Measurements from ENCODE around the gene CFAP97D2. TPM values are rescaled to one million over a fixed set of nuclear protein-coding genes. Genes with fewer than 3 reads are reported as not detected.
A peak's percentile ranks its signal among the peaks of the same experiment; 100 is the strongest.

CFAP97D2 gene
- polyA plus RNA-seq, 1 of the 3 experiments (the other 2 are of a cell fraction), result not detected

- no peaks in the 10 kb centered on the region for H4K20me1 ChIP-seq (ENCODE audit: insufficient read depth)
- POLR2A ChIA-PET, result no interaction called here
- H3K79me2 ChIP-seq (ENCODE audit: insufficient read depth), result peaks cover 40% of the 10 kb centered on the region
- DNase-seq, result no peak
- H3K4me2 ChIP-seq, result peak overlapping the region; percentile 85
- 5% methylated on average over 10 of the region's 10 CpGs for WGBS (ENCODE audit: low lambda C conversion rate)
- CTCF ChIA-PET, result interaction anchor here (0.9 to 2.1 kb wide), 2 partner anchors 9 to 419 kb away, joined by 3 to 5 read pairs; no protein-coding TSS in a partner anchor
- peak overlapping the region in 1 of 2 experiments; percentile 64; a peak in 2 of 4 replicates for H3K27ac ChIP-seq (ENCODE audit: low read depth in 2 of 2, low read length in 1 of 2)
- no peak overlapping the region for H2AFZ ChIP-seq (ENCODE audit: low read depth)
- no peaks in the 10 kb centered on the region for H3K27me3 ChIP-seq (ENCODE audit: insufficient read depth)
- H3F3A ChIP-seq (replicated peaks; ENCODE audit: insufficient read depth), result peaks cover under 1% of the 10 kb centered on the region
- peaks cover 0 to 5% of the 10 kb centered on the region in 2 experiments; a peak in 3 of 4 replicates for H3K4me1 ChIP-seq (ENCODE audit: control insufficient read depth in 1 of 2, insufficient read depth in 2 of 2, low read depth in 1 of 2, low read length in 1 of 2)
- H3K9ac ChIP-seq, result peak overlapping the region; percentile 87
- H3K9me3 ChIP-seq, result no peaks in the 10 kb centered on the region; the same call in 1 of the 2 replicates
- TF ChIP-seq GATA2 (CRISPR knock-in tag; IDR thresholded peaks at IDR 0.05) (no peak), RCOR1 (IDR thresholded peaks at IDR 0.05; ENCODE audit: low read length) (no peak), GABPA (IDR thresholded peaks at IDR 0.05; ENCODE audit: low read depth) (no peak), MXI1 (IDR thresholded peaks at IDR 0.05; ENCODE audit: low read depth, low read length) (no peak), MAX (IDR thresholded peaks at IDR 0.05; ENCODE audit: low read depth) (no peak), EP300 (IDR thresholded peaks at IDR 0.05; ENCODE audit: borderline replicate concordance in 1 of 2, low read depth in 1 of 2, low read length in 1 of 2) (no peak), TEAD4 (IDR thresholded peaks at IDR 0.05; ENCODE audit: borderline replicate concordance, insufficient read depth) (no peak), NFIC (IDR thresholded peaks at IDR 0.05; ENCODE audit: borderline replicate concordance) (no peak), TAF1 (IDR thresholded peaks at IDR 0.05; ENCODE audit: borderline replicate concordance, low read depth, low read length) (no peak)
- TF ChIP-seq, protein P1, sequence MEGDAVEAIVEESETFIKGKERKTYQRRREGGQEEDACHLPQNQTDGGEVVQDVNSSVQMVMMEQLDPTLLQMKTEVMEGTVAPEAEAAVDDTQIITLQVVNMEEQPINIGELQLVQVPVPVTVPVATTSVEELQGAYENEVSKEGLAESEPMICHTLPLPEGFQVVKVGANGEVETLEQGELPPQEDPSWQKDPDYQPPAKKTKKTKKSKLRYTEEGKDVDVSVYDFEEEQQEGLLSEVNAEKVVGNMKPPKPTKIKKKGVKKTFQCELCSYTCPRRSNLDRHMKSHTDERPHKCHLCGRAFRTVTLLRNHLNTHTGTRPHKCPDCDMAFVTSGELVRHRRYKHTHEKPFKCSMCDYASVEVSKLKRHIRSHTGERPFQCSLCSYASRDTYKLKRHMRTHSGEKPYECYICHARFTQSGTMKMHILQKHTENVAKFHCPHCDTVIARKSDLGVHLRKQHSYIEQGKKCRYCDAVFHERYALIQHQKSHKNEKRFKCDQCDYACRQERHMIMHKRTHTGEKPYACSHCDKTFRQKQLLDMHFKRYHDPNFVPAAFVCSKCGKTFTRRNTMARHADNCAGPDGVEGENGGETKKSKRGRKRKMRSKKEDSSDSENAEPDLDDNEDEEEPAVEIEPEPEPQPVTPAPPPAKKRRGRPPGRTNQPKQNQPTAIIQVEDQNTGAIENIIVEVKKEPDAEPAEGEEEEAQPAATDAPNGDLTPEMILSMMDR (IDR thresholded peaks at IDR 0.05), result no peak
- no peaks in the 10 kb centered on the region for H3K9me2 ChIP-seq
- peaks cover 29 to 37% of the 10 kb centered on the region in 2 experiments for H3K36me3 ChIP-seq (replicated peaks in 1 of 2; ENCODE audit: control insufficient read depth in 1 of 2, insufficient read depth in 2 of 2, low read length in 1 of 2)
- H3K4me3 ChIP-seq (ENCODE audit: low read depth in 2 of 2, low read length in 1 of 2), result peak overlapping the region; percentile 87 to 94
Measured at GRCh38 chr13:114235697-114236096, 56.6 kb downstream of the CFAP97D2 start.

- POLR2A ChIA-PET, result no interaction called here
- no peaks in the 10 kb centered on the region for H4K20me1 ChIP-seq (ENCODE audit: insufficient read depth)
- no peaks in the 10 kb centered on the region for H3K9me2 ChIP-seq
- no peak for DNase-seq
- peaks cover 4% of the 10 kb centered on the region for H3F3A ChIP-seq (replicated peaks; ENCODE audit: insufficient read depth)
- H3K4me2 ChIP-seq, result peak overlapping the region; percentile 85
- peaks cover 34 to 42% of the 10 kb centered on the region in 2 experiments for H3K36me3 ChIP-seq (replicated peaks in 1 of 2; ENCODE audit: control insufficient read depth in 1 of 2, insufficient read depth in 2 of 2, low read length in 1 of 2)
- peak overlapping the region; percentile 87 to 94 for H3K4me3 ChIP-seq (ENCODE audit: low read depth in 2 of 2, low read length in 1 of 2)
- TF ChIP-seq RAD21 (IDR thresholded peaks at IDR 0.05; ENCODE audit: low read length) (no peak), ELF1 (IDR thresholded peaks at IDR 0.05) (no peak), SIN3A (IDR thresholded peaks at IDR 0.05; ENCODE audit: borderline replicate concordance, low read depth, low read length) (no peak)
- TF ChIP-seq, protein P2, sequence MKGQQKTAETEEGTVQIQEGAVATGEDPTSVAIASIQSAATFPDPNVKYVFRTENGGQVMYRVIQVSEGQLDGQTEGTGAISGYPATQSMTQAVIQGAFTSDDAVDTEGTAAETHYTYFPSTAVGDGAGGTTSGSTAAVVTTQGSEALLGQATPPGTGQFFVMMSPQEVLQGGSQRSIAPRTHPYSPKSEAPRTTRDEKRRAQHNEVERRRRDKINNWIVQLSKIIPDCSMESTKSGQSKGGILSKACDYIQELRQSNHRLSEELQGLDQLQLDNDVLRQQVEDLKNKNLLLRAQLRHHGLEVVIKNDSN (IDR thresholded peaks at IDR 0.05; ENCODE audit: borderline replicate concordance, low read depth), result no peak
- H3K4me1 ChIP-seq (ENCODE audit: control insufficient read depth in 1 of 2, insufficient read depth in 2 of 2, low read depth in 1 of 2, low read length in 1 of 2), result peaks cover 0 to 5% of the 10 kb centered on the region in 2 experiments; a peak in 3 of 4 replicates
- 74% methylated on average over 4 of the region's 4 CpGs for WGBS (ENCODE audit: low lambda C conversion rate)
- peak overlapping the region; percentile 87 for H3K9ac ChIP-seq
- H2AFZ ChIP-seq (ENCODE audit: low read depth), result no peak overlapping the region
- CTCF ChIA-PET, result interaction anchor here (0.9 to 2.1 kb wide), 2 partner anchors 9 to 420 kb away, joined by 3 to 5 read pairs; no protein-coding TSS in a partner anchor
- no peaks in the 10 kb centered on the region; the same call in 1 of the 2 replicates for H3K9me3 ChIP-seq
- no peaks in the 10 kb centered on the region for H3K27me3 ChIP-seq (ENCODE audit: insufficient read depth)
- no peak overlapping the region for H3K27ac ChIP-seq (ENCODE audit: low read depth in 2 of 2, low read length in 1 of 2)
- H3K79me2 ChIP-seq (ENCODE audit: insufficient read depth), result peaks cover 44% of the 10 kb centered on the region
Measured at GRCh38 chr13:114236227-114236626, 57.2 kb downstream of the CFAP97D2 start.
